NCI-H2227 (cell line): ENCODE data around the gene HSPA1L.

ENCODE experiments used
- DNase-seq: peaks from one replicate; lab custom pipeline; 2025; ENCODE audit not compliant: unreplicated experiment; lab: John Stamatoyannopoulos, UW

Gene HSPA1L

GRCh38 chr6:31784098-31784925 lies 30.8 kb downstream of the HSPA1L start:
- DNase-seq = no peak

- no peak for DNase-seq
These were observed 32.8 kb downstream of the HSPA1L start for GRCh38 chr6:31782126-31782855.

GRCh38 chr6:31781244-31782125 lies 33.6 kb downstream of the HSPA1L start:
- no peak for DNase-seq

GRCh38 chr6:31780507-31781243 lies 34.4 kb downstream of the HSPA1L start:
- DNase-seq = no peak

- no peak for DNase-seq
These were observed 35.2 kb downstream of the HSPA1L start for GRCh38 chr6:31779908-31780307.

- DNase-seq = no peak
These were observed 35.8 kb downstream of the HSPA1L start for GRCh38 chr6:31778999-31779885.

GRCh38 chr6:31778193-31778592 lies 36.9 kb downstream of the HSPA1L start:
- DNase-seq = no peak

GRCh38 chr6:31777667-31778050 lies 37.4 kb downstream of the HSPA1L start:
- no peak for DNase-seq

- DNase-seq = peak; percentile 69
These were observed 38.0 kb downstream of the HSPA1L start, which contains the start of gene VWA7 for GRCh38 chr6:31776989-31777666. Gene VWA7, minus strand, starts transcription at chr6:31777328. Its CDS starts 549 bp downstream, at chr6:31776779.

- peak; percentile 65 for DNase-seq
These were observed 38.5 kb downstream of the HSPA1L start for GRCh38 chr6:31776485-31776988.

- no peak for DNase-seq
These were observed 39.2 kb downstream of the HSPA1L start for GRCh38 chr6:31775633-31776484.

- DNase-seq = no peak
These were observed 39.9 kb downstream of the HSPA1L start for GRCh38 chr6:31775184-31775583.

GRCh38 chr6:31771992-31772358 lies 43.1 kb downstream of the HSPA1L start:
- no peak for DNase-seq

- no peak for DNase-seq
These were observed 44.2 kb downstream of the HSPA1L start for GRCh38 chr6:31770860-31771259.

- DNase-seq = peak; percentile 38
These were observed 45.3 kb downstream of the HSPA1L start for GRCh38 chr6:31769684-31770371.

GRCh38 chr6:31768363-31769257 lies 46.5 kb downstream of the HSPA1L start:
- no peak for DNase-seq
